Lung (tissue), 12 donors: ENCODE data around the gene COPS6. TPM values are rescaled to one million over a fixed set of nuclear protein-coding genes. Genes with fewer than 3 reads are reported as not detected.

Experiments
- ATAC-seq: fragments of 200-7000 bp; cut with Tn5 transposase; one replicate; pipeline ENCODE4 v1.9.1; 2020; ENCODE audit warnings: moderate number of reproducible peaks; ENCODE audit not compliant: insufficient read depth, low FRiP score
- DNase-seq, 3 donors: peaks; one replicate each; pipeline ENCODE4 v3.0.0-alpha.2; 2013 to 2017
- H3K27ac ChIP-seq, 2 donors: one replicate each; pipeline ENCODE4 v1.5.1; 2013; ENCODE audit warnings: mild to moderate bottlenecking in 2 of 2, moderate library complexity in 2 of 2, control low read depth in 1 of 2, inconsistent platforms in 1 of 2, low read depth in 1 of 2, low read length in 1 of 2
- H3K27me3 ChIP-seq, 3 donors: one replicate each; pipeline ENCODE4 v1.5.1; 2013; ENCODE audit warnings: low read length in 2 of 3; ENCODE audit not compliant: control insufficient read depth in 3 of 3, insufficient read depth in 3 of 3
- H3K36me3 ChIP-seq, 4 donors: one replicate each; pipeline ENCODE4 v1.5.1; 2013; ENCODE audit warnings: low read length in 4 of 4, mild to moderate bottlenecking in 1 of 4, moderate library complexity in 1 of 4; ENCODE audit not compliant: control insufficient read depth in 4 of 4, insufficient read depth in 4 of 4
- H3K4me1 ChIP-seq, 5 donors: one replicate each; pipeline ENCODE4 v1.5.1; 2013; ENCODE audit warnings: low read length in 5 of 5, mild to moderate bottlenecking in 2 of 5, moderate library complexity in 1 of 5; ENCODE audit not compliant: control insufficient read depth in 5 of 5, insufficient read depth in 5 of 5
- H3K4me3 ChIP-seq: one replicate; pipeline ENCODE4 v1.5.1; 2013; ENCODE audit warnings: mild to moderate bottlenecking, control low read depth, moderate library complexity
- H3K9ac ChIP-seq, 2 donors: one replicate each; pipeline ENCODE4 v1.5.1; 2013; ENCODE audit warnings: low read length in 2 of 2, control low read depth in 1 of 2; ENCODE audit not compliant: insufficient read depth in 1 of 2
- H3K9me3 ChIP-seq, 4 donors: one replicate each; pipeline ENCODE4 v1.5.1; 2013; ENCODE audit warnings: low read length in 3 of 4, mild to moderate bottlenecking in 1 of 4, moderate library complexity in 1 of 4; ENCODE audit not compliant: control insufficient read depth in 4 of 4, insufficient read depth in 3 of 4
- CTCF ChIP-seq: IDR thresholded peaks from 2 replicates; pipeline ENCODE4 v1.5.1; 2012; ENCODE audit warnings: mild to moderate bottlenecking; ENCODE audit errors: control extremely low read depth, extremely low read depth
- WGBS, 2 donors: extraction: QIAGEN DNeasy Blood & Tissue Kit; methylation state at CpG; one replicate each; pipeline ENCODE4 v1.1.7; 2013; 5-methylcytosine and 5-hydroxymethylcytosine counted together
- polyA plus RNA-seq, 2 donors: library from polyadenylated mRNA; stranded (reverse); fragments of 200-250 nt; gene quantifications; one replicate each; pipeline ENCODE4 v1.2.1, GENCODE V29; 2013
- total RNA-seq, 2 donors: library from RNA; depleted of rRNA in 1 of 2; stranded (reverse); fragments of >200 nt in 1 of 2; gene quantifications; one replicate each; pipeline ENCODE4 v1.2.1, GENCODE V29; 2014 to 2021
- donor health status: control.
- donor health status: control.
- donor health status: Bipolar disorder and iron deficiency.
- donor health status: healthy.
- donor health status: DM: yes; HTN: yes; CAD: no.

Gene COPS6
- total and polyA plus RNA-seq, 4 donors: 66.1 to 108 (median 89.9) TPM

DNA sequence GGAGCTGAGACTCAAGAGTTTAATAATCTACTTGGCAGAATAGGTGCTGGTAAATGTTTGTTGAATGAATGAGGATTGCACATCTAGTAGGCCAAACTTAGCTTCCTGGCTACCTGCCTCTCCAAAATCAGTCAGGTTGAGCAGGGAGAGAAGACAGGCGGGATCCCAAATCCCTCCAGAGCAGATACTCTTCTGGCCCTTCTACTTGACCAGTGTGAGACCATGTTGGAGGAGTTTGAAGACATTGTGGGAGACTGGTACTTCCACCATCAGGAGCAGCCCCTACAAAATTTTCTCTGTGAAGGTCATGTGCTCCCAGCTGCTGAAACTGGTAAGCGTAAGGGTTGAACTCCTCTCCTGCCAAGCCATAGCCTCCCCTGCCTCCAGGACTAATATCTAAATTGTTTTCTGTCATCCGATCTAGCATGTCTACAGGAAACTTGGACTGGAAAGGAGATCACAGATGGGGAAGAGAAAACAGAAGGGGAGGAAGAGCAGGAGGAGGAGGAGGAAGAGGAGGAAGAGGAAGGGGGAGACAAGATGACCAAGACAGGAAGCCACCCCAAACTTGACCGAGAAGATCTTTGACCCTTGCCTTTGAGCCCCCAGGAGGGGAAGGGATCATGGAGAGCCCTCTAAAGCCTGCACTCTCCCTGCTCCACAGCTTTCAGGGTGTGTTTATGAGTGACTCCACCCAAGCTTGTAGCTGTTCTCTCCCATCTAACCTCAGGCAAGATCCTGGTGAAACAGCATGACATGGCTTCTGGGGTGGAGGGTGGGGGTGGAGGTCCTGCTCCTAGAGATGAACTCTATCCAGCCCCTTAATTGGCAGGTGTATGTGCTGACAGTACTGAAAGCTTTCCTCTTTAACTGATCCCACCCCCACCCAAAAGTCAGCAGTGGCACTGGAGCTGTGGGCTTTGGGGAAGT is 35.8 kb downstream of the COPS6 start:
- WGBS, 2 donors: 58 to 67% methylated on average over 4 of the region's 4 CpGs
- no peaks in the 10 kb centered on the region for H3K9me3 ChIP-seq
- H3K36me3 ChIP-seq: peaks cover 0 to 11% (median 1%) of the 10 kb centered on the region in 4 donors
- no peaks in the 10 kb centered on the region for H3K27me3 ChIP-seq
- DNase-seq: no peak
- H3K27ac ChIP-seq: peak overlapping the region in 1 of 2 donors; percentile 5
- H3K9ac ChIP-seq: no peak overlapping the region
- peaks cover 0 to 23% (median 12%) of the 10 kb centered on the region in 5 donors for H3K4me1 ChIP-seq
- ATAC-seq: no peak
- no peak overlapping the region for H3K4me3 ChIP-seq
- TF ChIP-seq CTCF: no peak

DNA sequence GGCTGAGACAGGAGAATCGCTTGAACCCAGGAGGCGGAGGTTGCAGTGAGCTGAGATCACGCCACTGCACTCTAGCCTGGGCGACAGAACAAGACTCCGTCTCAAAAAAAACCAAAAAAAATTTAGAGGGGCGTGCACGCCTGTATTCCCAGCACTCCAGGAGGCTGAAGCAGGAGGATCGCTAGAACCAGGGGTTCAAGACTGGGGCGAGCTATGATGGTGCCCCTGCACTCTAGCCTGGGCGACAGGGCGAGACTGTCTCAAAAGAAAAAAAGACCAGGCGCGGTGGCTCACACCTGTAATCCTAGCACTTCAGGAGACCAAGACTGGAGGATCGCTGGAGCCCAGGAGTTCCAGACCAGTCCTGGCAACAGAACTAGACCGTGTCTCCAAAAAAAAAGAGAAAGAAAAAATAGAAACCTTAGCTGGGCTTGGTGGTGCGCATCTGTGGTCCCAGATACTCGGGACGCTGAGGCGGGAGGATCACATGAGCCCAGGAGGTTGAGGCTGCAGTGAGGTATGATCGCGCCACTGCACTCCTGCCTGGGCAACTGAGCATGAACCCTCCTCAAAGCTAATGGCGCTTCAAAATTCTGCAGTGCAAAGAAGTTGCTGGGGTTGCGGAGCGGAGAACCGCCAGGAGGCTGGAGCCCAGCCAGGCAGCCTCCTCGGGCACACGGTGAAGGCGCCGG is 37.6 kb downstream of the COPS6 start:
- Histone ChIP-seq H3K27me3 (no peaks in the 10 kb centered on the region), H3K9ac (peak overlapping the region; percentile 56 to 95), H3K4me1 (peaks cover 0 to 15% (median 5%) of the 10 kb centered on the region in 5 donors), H3K4me3 (peak overlapping the region; percentile 73), H3K9me3 (no peaks in the 10 kb centered on the region), H3K27ac (peak overlapping the region; percentile 95 to 99), H3K36me3 (peaks cover 0 to 11% (median 1%) of the 10 kb centered on the region in 4 donors)
- 12 to 16% methylated on average over 29 of the region's 29 CpGs for WGBS, 2 donors
- no peak for TF ChIP-seq CTCF
- no peak for ATAC-seq
- no peak for DNase-seq

GRCh38 chr7:100126931-100127865 is 38.4 kb downstream of the COPS6 start, which contains the start of gene MBLAC1:
Gene MBLAC1 (plus strand): TSS chr7:100126967. CDS start chr7:100127396, 429 bp downstream.
- H3K27ac ChIP-seq: peak within 1 kb of the TSS; percentile 95 to 99
- no peaks in the 10 kb centered on the region for H3K9me3 ChIP-seq
- TF ChIP-seq CTCF: no peak
- H3K9ac ChIP-seq: peak within 1 kb of the TSS; percentile 56 to 95
- H3K4me1 ChIP-seq: peaks cover 0 to 15% (median 5%) of the 10 kb centered on the region in 5 donors
- no peaks in the 10 kb centered on the region for H3K27me3 ChIP-seq
- peaks cover 0 to 8% (median under 1%) of the 10 kb centered on the region in 4 donors for H3K36me3 ChIP-seq
- WGBS, 2 donors: 1% methylated on average over 65 to 85 of the region's 85 CpGs
- DNase-seq: peak; percentile 93 to 97 (median 95)
- H3K4me3 ChIP-seq: peak within 1 kb of the TSS; percentile 80
- ATAC-seq: peak; percentile 94
